NT2/D1 (cell line): ENCODE data around the gene CIBAR2.

Source experiments
- SUZ12 ChIP-seq: IDR thresholded peaks from 2 replicates; pipeline ENCODE4 v1.6.1; 2011; ENCODE audit not compliant: insufficient read length, insufficient read depth; ENCODE audit errors: extremely low read depth
- YY1 ChIP-seq: IDR thresholded peaks from 2 replicates; pipeline ENCODE4 v1.6.1; 2011; ENCODE audit not compliant: insufficient read length, insufficient read depth
- ZNF274 ChIP-seq: IDR thresholded peaks from 2 replicates; pipeline ENCODE4 v1.6.1; 2011; ENCODE audit warnings: mild to moderate bottlenecking, low read depth, low read length

- TF ChIP-seq SUZ12 (no peak), ZNF274 (no peak), YY1 (no peak)
Observed at GRCh38 chr16:85138073-85138824, 26.0 kb upstream of the CIBAR2 start.
